ENCODE results near the gene HCK.
A peak's percentile ranks its signal among the peaks of the same experiment; 100 is the strongest.

Gene HCK

DNA sequence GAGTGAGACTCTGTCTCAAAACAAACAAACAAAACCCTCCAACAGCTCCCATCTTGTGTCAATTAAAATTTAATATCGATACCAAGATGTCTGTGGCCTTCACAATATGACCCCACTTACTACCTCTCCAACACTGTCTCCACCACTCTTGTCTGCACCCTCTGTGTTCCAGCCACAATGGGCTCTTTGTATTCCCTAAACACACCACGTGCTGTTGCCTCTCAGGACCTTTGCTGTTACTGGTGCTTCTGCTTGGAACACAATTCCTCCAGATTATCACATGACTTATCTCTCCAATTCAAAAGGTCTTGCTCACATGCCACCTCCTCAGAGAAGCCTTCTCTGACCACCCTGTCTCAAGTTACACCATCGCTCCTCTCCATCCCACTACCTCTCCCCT is 6.0 kb upstream of the HCK start:
- TF ChIP-seq CTCF (IDR thresholded peaks at IDR 0.05; ENCODE audit: poor library complexity, severe bottlenecking): no peak
- H3K27me3 ChIP-seq (ENCODE audit: insufficient read depth, poor library complexity, severe bottlenecking): peaks cover 46% of the 10 kb centered on the region
- H3K4me3 ChIP-seq (ENCODE audit: severe bottlenecking): no peak overlapping the region
- H3K4me1 ChIP-seq (ENCODE audit: insufficient read depth, poor library complexity, severe bottlenecking): no peaks in the 10 kb centered on the region
- no peaks in the 10 kb centered on the region for H3K9me3 ChIP-seq (ENCODE audit: severe bottlenecking)
- DNase-seq (ENCODE audit: low spot score) (no peak), ATAC-seq (ENCODE audit: low read depth) (no peak; the same call in 2 of the 3 replicates)
- no peaks in the 10 kb centered on the region for H3K36me3 ChIP-seq (ENCODE audit: low read depth)
- H3K27ac ChIP-seq (ENCODE audit: poor library complexity, severe bottlenecking): no peak overlapping the region

DNA sequence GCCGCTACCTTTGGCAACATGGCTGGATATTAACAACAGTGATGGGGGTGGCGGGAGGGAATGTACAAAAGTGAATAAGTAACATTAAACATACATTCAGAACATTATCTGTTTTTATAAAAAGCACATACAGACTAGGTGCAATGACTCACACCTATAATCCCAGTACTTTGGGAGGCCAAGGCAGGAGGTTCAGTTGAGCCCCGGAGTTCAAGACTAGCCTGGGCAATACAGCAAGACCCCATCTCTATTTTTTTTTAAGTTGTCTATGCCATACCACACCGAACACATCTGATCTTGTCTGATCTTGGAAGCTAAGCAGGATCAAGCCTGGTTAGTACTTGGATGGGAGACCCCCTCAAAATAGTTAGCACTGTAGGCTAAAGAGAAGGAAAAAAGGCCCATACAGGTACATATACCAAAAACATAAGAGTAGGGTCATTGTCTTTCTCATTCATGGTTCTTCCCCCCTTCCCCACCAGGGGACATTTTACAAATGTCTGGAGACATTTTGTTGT is 1.7 kb upstream of the HCK start:
- no peaks in the 10 kb centered on the region for H3K9me3 ChIP-seq (ENCODE audit: severe bottlenecking)

DNA sequence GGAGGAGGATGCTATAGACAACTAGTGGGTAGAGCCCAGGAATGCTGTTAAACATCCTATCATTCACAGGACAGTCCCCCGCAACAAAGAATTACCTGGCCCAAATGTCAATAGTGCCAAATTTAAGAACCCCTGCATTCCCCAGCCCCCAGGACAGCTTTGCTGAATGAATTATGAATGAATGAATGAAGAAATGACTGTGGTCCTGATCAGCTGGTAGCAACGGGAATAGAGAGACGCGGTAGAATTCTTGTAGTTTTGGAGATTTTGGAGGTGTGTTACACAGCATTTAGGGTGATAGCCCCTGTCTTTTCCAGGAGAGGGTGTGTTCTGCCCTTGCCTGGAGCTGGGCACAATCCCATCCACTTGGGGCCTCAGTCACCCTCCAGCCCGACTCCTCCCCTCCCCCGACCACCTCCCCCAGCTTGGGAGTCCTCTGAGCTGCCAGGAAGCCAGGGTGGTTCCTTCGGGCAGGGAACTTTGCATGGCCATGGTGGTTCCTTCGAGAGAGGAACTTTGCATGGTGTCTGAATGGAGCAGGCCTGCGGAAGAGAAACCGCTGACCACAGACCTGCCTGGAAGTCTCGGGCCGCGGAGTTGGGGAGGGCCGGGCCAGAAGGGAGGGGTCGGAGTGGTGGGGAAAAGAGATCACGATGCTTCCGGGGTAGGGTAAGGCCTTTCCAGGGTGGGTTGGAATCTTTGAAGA is 1.0 kb upstream of the HCK start:
- no peak for TF ChIP-seq CTCF (IDR thresholded peaks at IDR 0.05; ENCODE audit: poor library complexity, severe bottlenecking)
- peaks cover 69% of the 10 kb centered on the region for H3K27me3 ChIP-seq (ENCODE audit: insufficient read depth, poor library complexity, severe bottlenecking)
- H3K9me3 ChIP-seq (ENCODE audit: severe bottlenecking): no peaks in the 10 kb centered on the region
- no peak overlapping the region for H3K27ac ChIP-seq (ENCODE audit: poor library complexity, severe bottlenecking)
- DNase-seq (ENCODE audit: low spot score) (no peak), ATAC-seq (ENCODE audit: low read depth) (peak; percentile 19; the same call in 2 of the 3 replicates)
- no peaks in the 10 kb centered on the region for H3K36me3 ChIP-seq (ENCODE audit: low read depth)
- no peak overlapping the region for H3K4me3 ChIP-seq (ENCODE audit: severe bottlenecking)
- no peaks in the 10 kb centered on the region for H3K4me1 ChIP-seq (ENCODE audit: insufficient read depth, poor library complexity, severe bottlenecking)

More for the DNA sequence above, 1.7 kb upstream of the HCK start:
- ATAC-seq (ENCODE audit: low read depth) (no peak), DNase-seq (ENCODE audit: low spot score) (no peak)
- no peak overlapping the region for H3K27ac ChIP-seq (ENCODE audit: poor library complexity, severe bottlenecking)
- no peak overlapping the region for H3K4me3 ChIP-seq (ENCODE audit: severe bottlenecking)
- H3K4me1 ChIP-seq (ENCODE audit: insufficient read depth, poor library complexity, severe bottlenecking): no peaks in the 10 kb centered on the region
- TF ChIP-seq CTCF (IDR thresholded peaks at IDR 0.05; ENCODE audit: poor library complexity, severe bottlenecking): no peak
- peaks cover 64% of the 10 kb centered on the region for H3K27me3 ChIP-seq (ENCODE audit: insufficient read depth, poor library complexity, severe bottlenecking)
- no peaks in the 10 kb centered on the region for H3K36me3 ChIP-seq (ENCODE audit: low read depth)

DNA sequence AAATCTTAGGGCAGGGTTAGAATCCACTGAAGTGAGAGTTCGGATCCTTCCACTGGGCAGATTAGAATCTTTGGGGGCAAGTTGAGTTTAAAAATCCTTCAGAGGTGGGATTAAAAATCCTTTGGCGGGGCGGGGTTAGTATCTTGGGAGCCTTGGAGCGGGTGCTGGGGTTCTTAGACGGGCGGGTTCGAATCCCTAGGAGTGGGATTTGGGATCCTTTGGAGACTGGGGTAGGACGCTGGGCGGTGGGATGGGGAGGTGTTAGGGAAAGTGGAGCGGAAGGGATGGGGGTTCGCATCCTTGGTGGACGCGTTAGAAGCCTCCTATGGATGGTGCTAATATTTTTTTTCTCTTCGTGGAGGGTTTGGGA is 337 bp upstream of the HCK start:
- TF ChIP-seq CTCF (IDR thresholded peaks at IDR 0.05; ENCODE audit: poor library complexity, severe bottlenecking): no peak
- Histone ChIP-seq H3K4me1 (ENCODE audit: insufficient read depth, poor library complexity, severe bottlenecking) (no peaks in the 10 kb centered on the region), H3K27ac (ENCODE audit: poor library complexity, severe bottlenecking) (no peak overlapping the region), H3K4me3 (ENCODE audit: severe bottlenecking) (no peak overlapping the region), H3K9me3 (ENCODE audit: severe bottlenecking) (no peaks in the 10 kb centered on the region), H3K36me3 (ENCODE audit: low read depth) (no peaks in the 10 kb centered on the region), H3K27me3 (ENCODE audit: insufficient read depth, poor library complexity, severe bottlenecking) (peaks cover 73% of the 10 kb centered on the region)
- no peak for ATAC-seq (ENCODE audit: low read depth)
- DNase-seq (ENCODE audit: low spot score): no peak

DNA sequence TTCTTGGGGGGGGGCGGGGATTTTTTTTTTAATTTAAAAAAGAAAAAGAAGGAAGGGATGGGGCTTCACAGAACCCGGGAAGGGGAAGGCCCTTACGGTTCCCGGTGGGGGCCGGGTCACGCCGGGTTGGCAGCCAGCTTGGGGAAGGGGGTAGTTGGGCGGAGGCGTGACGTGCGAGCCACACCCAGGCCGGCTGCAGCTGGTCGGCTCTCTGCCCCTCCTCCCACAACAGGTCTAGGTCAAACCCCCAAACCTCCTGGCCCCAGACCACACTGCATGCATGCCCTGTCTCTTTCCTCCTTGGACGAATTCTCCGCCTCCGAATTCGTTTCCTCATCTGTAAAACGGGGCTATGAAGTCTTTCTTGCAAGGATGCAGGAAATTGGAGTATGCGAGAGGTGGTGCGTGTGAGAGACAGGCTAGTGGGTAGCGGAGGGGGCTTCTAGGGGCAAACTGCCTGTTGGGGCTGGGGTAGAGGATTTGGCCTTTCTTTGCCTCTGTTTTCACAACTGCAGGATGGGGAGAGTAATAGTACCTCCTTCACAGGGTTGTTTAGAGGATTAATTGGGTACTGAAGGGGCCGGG is 828 bp downstream of the HCK start:
- DNase-seq (ENCODE audit: low spot score): no peak
- no peak for TF ChIP-seq CTCF (IDR thresholded peaks at IDR 0.05; ENCODE audit: poor library complexity, severe bottlenecking)
- H3K27ac ChIP-seq (ENCODE audit: poor library complexity, severe bottlenecking): no peak overlapping the region
- no peak; the same call in 2 of the 3 replicates for ATAC-seq (ENCODE audit: low read depth)
- peaks cover 81% of the 10 kb centered on the region for H3K27me3 ChIP-seq (ENCODE audit: insufficient read depth, poor library complexity, severe bottlenecking)
- H3K4me3 ChIP-seq (ENCODE audit: severe bottlenecking): no peak overlapping the region
- no peaks in the 10 kb centered on the region for H3K9me3 ChIP-seq (ENCODE audit: severe bottlenecking)
- no peaks in the 10 kb centered on the region for H3K4me1 ChIP-seq (ENCODE audit: insufficient read depth, poor library complexity, severe bottlenecking)
- no peaks in the 10 kb centered on the region for H3K36me3 ChIP-seq (ENCODE audit: low read depth)

Measured in RWPE2 (cell line).